Esophagus squamous epithelium (tissue), 4 donors: Measurements from ENCODE around the gene GUSB.
A peak's percentile ranks its signal among the peaks of the same experiment; 100 is the strongest.

ENCODE experiments used
- CTCF ChIP-seq, 6 experiments: fragments of 450-650 bp in 4 of 6; fragments of 200-600 bp in 2 of 6; sonication (generic) in 2 of 6; IDR thresholded peaks; one replicate each; pipeline ENCODE4 v1.5.1; 2016 to 2019; ENCODE audit warnings: antibody characterized with exemption in 6 of 6, mild to moderate bottlenecking in 4 of 6, moderate library complexity in 4 of 6
- POLR2A ChIP-seq, 4 donors: fragments of 450-650 bp; IDR thresholded peaks; one replicate each; pipeline ENCODE4 v1.6.1; 2017; ENCODE audit warnings: antibody characterized with exemption in 4 of 4, mild to moderate bottlenecking in 4 of 4, moderate library complexity in 3 of 4

GRCh38 chr7:65981965-65982792, at the start of gene GUSB:
- TF ChIP-seq POLR2A (IDR thresholded peaks at IDR 0.05) (peak in 3 of 4 donors; percentile 55 to 86 (median 84)), CTCF (IDR thresholded peaks at IDR 0.05) (no peak)
